K562 (cell line): ENCODE results near the gene HAAO. TPM values are rescaled to one million over a fixed set of nuclear protein-coding genes. Genes with fewer than 3 reads are reported as not detected.

ENCODE experiments used
- ATAC-seq: fragments of 200-7000 bp; cut with Tn5 transposase; 3 replicates; pipeline ENCODE4 v1.9.1; 2020; ENCODE audit warnings: moderate library complexity
- BruUV-seq: library from RNA; stranded (reverse); fragments of 400-500 nt; replicated peaks from 2 replicates; lab custom pipeline; 2021; lab: Mats Ljungman, UMichigan
- CTCF ChIA-PET: fragments of 300-600 bp; formaldehyde crosslinking; extraction: SDS; loops from one replicate; lab custom pipeline; 2021; ENCODE audit warnings: low intra/inter-chr PET ratio; lab: Yijun Ruan, JAX
- POLR2A ChIA-PET: fragments of 300-600, 350-650 bp; sonication (Branson Sonifier 250); formaldehyde crosslinking; extraction: SDS; loops from one replicate; lab custom pipeline; 2021; ENCODE audit warnings: antibody characterized with exemption, inconsistent platforms; lab: Yijun Ruan, JAX
- DNase-seq, 4 experiments: peaks; one replicate each; pipeline versions ENCODE4 v3.0.0 to v3.0.0-alpha.2; 2011 to 2018; ENCODE audit warnings: low spot score in 3 of 4, mixed read lengths in 3 of 4; ENCODE audit errors: extremely low read depth in 1 of 4
- FAIRE-seq: peaks from 2 replicates; lab custom pipeline; 2011; peaks lifted over from hg19 to GRCh38; lab: Jason Lieb, UNC
- H2AFZ ChIP-seq: 2 replicates; pipeline ENCODE4 v1.6.0; 2011; ENCODE audit warnings: low read depth, low read length, control low read depth, inconsistent platforms
- H3K27ac ChIP-seq: fragments of 200-600 bp; 3 replicates; pipeline ENCODE4 v1.8.0; 2011; ENCODE audit warnings: low read depth, mild to moderate bottlenecking, control low read depth, inconsistent platforms, low read length, moderate library complexity, mixed read lengths; ENCODE audit errors: extremely low read depth
- H3K27me3 ChIP-seq, 2 experiments: fragments of 300-600 bp in 1 of 2; 2 replicates in 1 of 2; 3 replicates in 1 of 2; pipeline versions ENCODE4 v1.6.0 to v1.8.0; 2011; ENCODE audit warnings: inconsistent platforms in 2 of 2, low read length in 2 of 2, mild to moderate bottlenecking in 1 of 2, mixed read lengths in 1 of 2, moderate library complexity in 1 of 2; ENCODE audit not compliant: control insufficient read depth in 2 of 2, insufficient read depth in 2 of 2
- H3K36me3 ChIP-seq: fragments of 300-600 bp; 3 replicates; pipeline ENCODE4 v1.8.0; 2011; ENCODE audit warnings: mild to moderate bottlenecking, low read length, inconsistent platforms; ENCODE audit not compliant: control insufficient read depth, insufficient read depth
- H3K4me1 ChIP-seq, 2 experiments: fragments of 200-600 bp in 1 of 2; replicated peaks in 1 of 2; 2 replicates in 1 of 2; 3 replicates in 1 of 2; pipeline versions ENCODE4 v1.5.1 to v1.8.0; 2011; ENCODE audit warnings: inconsistent platforms in 2 of 2, low read length in 2 of 2, mild to moderate bottlenecking in 1 of 2, mixed read lengths in 1 of 2, moderate library complexity in 1 of 2; ENCODE audit not compliant: control insufficient read depth in 2 of 2, insufficient read depth in 2 of 2
- H3K4me2 ChIP-seq: 2 replicates; pipeline ENCODE4 v1.6.1; 2011; ENCODE audit warnings: low read length, control low read depth, inconsistent platforms, mixed read lengths; ENCODE audit not compliant: insufficient read depth
- H3K4me3 ChIP-seq: fragments of 200-600 bp; sonication (generic), shearing (Covaris generic); 2 replicates; pipeline ENCODE4 v1.5.1; 2016; ENCODE audit warnings: control low read depth, inconsistent platforms
- H3K79me2 ChIP-seq: fragments of 200-600 bp; 3 replicates; pipeline ENCODE4 v1.8.0; 2011; ENCODE audit warnings: low read length, inconsistent platforms; ENCODE audit not compliant: control insufficient read depth, insufficient read depth
- H3K9ac ChIP-seq, 2 experiments: 2 replicates each; pipeline versions ENCODE4 v1.6.0 to v1.6.1; 2011; ENCODE audit warnings: low read depth in 2 of 2, low read length in 2 of 2, control low read depth in 1 of 2, inconsistent platforms in 1 of 2, mild to moderate bottlenecking in 1 of 2, mixed read lengths in 1 of 2; ENCODE audit not compliant: insufficient read depth in 1 of 2
- H3K9me1 ChIP-seq: one replicate; pipeline ENCODE4 v1.6.0; 2011; ENCODE audit warnings: inconsistent platforms, mild to moderate bottlenecking, low read length, moderate library complexity; ENCODE audit not compliant: control insufficient read depth, insufficient read depth
- H3K9me3 ChIP-seq: replicated peaks from 2 replicates; pipeline ENCODE4 v1.5.1; 2011; ENCODE audit warnings: low read depth, low read length, inconsistent platforms; ENCODE audit not compliant: control insufficient read depth, insufficient read depth
- H4K20me1 ChIP-seq: replicated peaks from 2 replicates; pipeline ENCODE4 v1.6.1; 2011; ENCODE audit warnings: low read length, inconsistent platforms, mixed read lengths; ENCODE audit not compliant: control insufficient read depth, insufficient read depth
- ARHGAP35 ChIP-seq: fragments of 450-650 bp; IDR thresholded peaks from 2 replicates; pipeline ENCODE4 v1.6.1; 2018; ENCODE audit not compliant: partially characterized antibody
- BRD4 ChIP-seq: fragments of 200-600 bp; sonication (generic); IDR thresholded peaks from 2 replicates; pipeline ENCODE4 v1.6.1; 2017; ENCODE audit warnings: inconsistent platforms
- CHD2 ChIP-seq: IDR thresholded peaks from 2 replicates; pipeline ENCODE4 v1.6.1; 2011; ENCODE audit warnings: low read depth, low read length
- MCM7 ChIP-seq, 2 experiments: fragments of 450-650 bp; IDR thresholded peaks; 2 replicates each; pipeline ENCODE4 v1.6.1; 2016 to 2018
- NR4A1 ChIP-seq, 2 experiments: fragments of 250-450 bp in 1 of 2; fragments of 450-650 bp in 1 of 2; sonication (Bioruptor Pico) in 1 of 2; IDR thresholded peaks; 2 replicates each; pipeline versions ENCODE4 v1.4.0 to v1.6.1; 2016 to 2020; ENCODE audit warnings: mild to moderate bottlenecking in 2 of 2, missing compliant biosample characterization in 1 of 2, missing genetic modification characterization in 1 of 2, moderate library complexity in 1 of 2
- RAD51 ChIP-seq: fragments of 450-650 bp; IDR thresholded peaks from 2 replicates; pipeline ENCODE4 v1.7.1; 2016; ENCODE audit warnings: low read depth, mild to moderate bottlenecking, borderline replicate concordance
- RBM34 ChIP-seq: fragments of 200-400 bp; formaldehyde crosslinking; IDR thresholded peaks from 2 replicates; pipeline ENCODE4 v1.6.1; 2018; ENCODE audit warnings: low read length, borderline replicate concordance; ENCODE audit not compliant: insufficient read depth
- SREBF1 ChIP-seq: fragments of 150-350 bp; IDR thresholded peaks from 2 replicates; pipeline ENCODE4 v1.6.1; 2014; ENCODE audit warnings: antibody characterized with exemption, low read depth, low read length, borderline replicate concordance
- TARDBP ChIP-seq: fragments of 450-650 bp; IDR thresholded peaks from 2 replicates; pipeline ENCODE4 v1.6.1; 2016
- ZBTB7A ChIP-seq: IDR thresholded peaks from 2 replicates; pipeline ENCODE4 v1.6.1; 2011; ENCODE audit warnings: low read depth, mild to moderate bottlenecking, low read length, moderate library complexity, borderline replicate concordance; ENCODE audit not compliant: control insufficient read depth
- ZBTB8A ChIP-seq: fragments of 450-650 bp; IDR thresholded peaks from 2 replicates; pipeline ENCODE4 v1.6.1; 2018; ENCODE audit warnings: mild to moderate bottlenecking, moderate library complexity; ENCODE audit not compliant: partially characterized antibody
- ZKSCAN3 ChIP-seq: fragments of 250-450 bp; sonication (Bioruptor Pico); IDR thresholded peaks from 2 replicates; pipeline ENCODE4 v1.4.0; 2020
- WGBS: fragments of 100-300 bp; shearing (Covaris generic); methylation state at CpG from one replicate; pipeline ENCODE4 v1.1.6; 2016; ENCODE audit warnings: low coverage, mixed read lengths; ENCODE audit not compliant: insufficient coverage; ENCODE audit errors: missing lambda C conversion rate; 5-methylcytosine and 5-hydroxymethylcytosine counted together
- in situ Hi-C: fragments of 300-500 bp; cut with MboI; formaldehyde crosslinking; loops from 4 replicates; pipeline ENCODE4 v1.15.0; 2018; ENCODE audit warnings: inconsistent platforms, mixed read lengths
- intact Hi-C: fragments of 100-400 bp; cut with micrococcal nuclease; formaldehyde crosslinking; loops from 2 replicates; pipeline ENCODE4 v1.14.2; 2022
- polyA plus RNA-seq, 8 experiments: library from polyadenylated mRNA; depleted of rRNA in 4 of 8; stranded (reverse) in 5 of 8; unstranded in 3 of 8; fragments of >200 nt; fragmentation: Nextera tagmentation in 2 of 8; fragmentation: Illumina TruSeq in 1 of 8; extraction: Ambion mirVana in 2 of 8; extraction: Trizol in 1 of 8; gene quantifications; 2 replicates each; pipeline versions ENCODE4 v1.2.1 to v1.2.3, GENCODE V29; 2011 to 2014; ENCODE audit warnings: inconsistent platforms in 1 of 8, missing spikeins in 1 of 8
- total RNA-seq, 7 experiments: library from RNA; depleted of rRNA in 6 of 7; stranded (reverse); fragments of >200 nt in 6 of 7; fragmentation: Illumina TruSeq in 2 of 7; extraction: Trizol in 2 of 7; gene quantifications; 2 replicates each; pipeline versions ENCODE4 v1.2.1 to v1.2.3, GENCODE V29; 2011 to 2021; ENCODE audit warnings: low replicate concordance in 1 of 7
- TF ChIP-seq, protein P1 (sequence below): sonication (generic); formaldehyde crosslinking; IDR thresholded peaks from 2 replicates; pipeline ENCODE4 v1.8.1; 2023; ENCODE audit warnings: missing genetic modification reagents, mild to moderate bottlenecking, borderline replicate concordance
- TF ChIP-seq, protein P2 (sequence below), 3 experiments: fragments of 200-800 bp in 1 of 3; fragments of 250-450 bp in 1 of 3; fragments of 450-650 bp in 1 of 3; sonication (Bioruptor Pico) in 1 of 3; sonication (Bioruptor generic) in 1 of 3; formaldehyde crosslinking in 1 of 3; IDR thresholded peaks; 2 replicates each; pipeline versions ENCODE4 v1.6.1 to v1.8.0; 2016 to 2022; ENCODE audit warnings: mild to moderate bottlenecking in 2 of 3, missing genetic modification characterization in 2 of 3, missing compliant biosample characterization in 1 of 3, moderate library complexity in 1 of 3

Gene HAAO
- total and polyA plus RNA-seq, 9 of the 15 experiments (the other 6 are each of a cell fraction or from before 2014, with no cell fraction given), result not detected

DNA sequence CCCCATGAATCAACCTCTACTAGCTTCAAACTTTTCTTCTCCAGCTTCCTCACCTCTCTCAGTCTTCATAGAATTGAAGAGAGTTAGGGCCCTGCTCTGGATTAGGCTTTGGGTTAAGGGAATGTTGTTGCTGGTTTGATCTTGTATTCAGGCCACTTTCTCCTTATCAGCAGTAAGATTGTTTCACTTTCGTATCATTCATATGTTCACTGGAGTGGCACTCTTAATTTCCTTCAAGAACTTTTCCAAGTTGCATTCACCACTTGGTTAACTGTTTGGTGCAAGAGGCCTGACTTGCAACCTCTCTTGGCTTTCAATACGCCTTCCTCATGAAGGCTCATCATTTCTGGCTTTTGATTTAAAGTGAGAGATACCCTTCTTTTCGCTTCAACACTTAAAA lies 51.2 kb downstream of the HAAO start:
- WGBS, result 2% methylated on average over 3 of the region's 3 CpGs
- Histone ChIP-seq H3K9ac (no peak overlapping the region), H3K27ac (no peak overlapping the region), H3K79me2 (no peaks in the 10 kb centered on the region), H3K4me2 (no peak overlapping the region), H3K4me1 (no peaks in the 10 kb centered on the region), H3K4me3 (no peak overlapping the region), H3K36me3 (no peaks in the 10 kb centered on the region), H3K9me3 (no peaks in the 10 kb centered on the region), H3K9me1 (no peaks in the 10 kb centered on the region), H3K27me3 (peaks cover 0 to 6% of the 10 kb centered on the region in 2 experiments; a peak in 1 of 5 replicates), H2AFZ (no peak overlapping the region), H4K20me1 (no peaks in the 10 kb centered on the region)
- no peak for ATAC-seq
- ChIA-PET POLR2A (interaction anchor here (1.5 kb wide), 1 partner anchor 14 kb away, joined by 3 read pairs; no protein-coding TSS in a partner anchor), CTCF (no interaction called here)
- BruUV-seq, result no TSS peak
- intact Hi-C loops, result no loop called here
- FAIRE-seq, result no peak
- in situ Hi-C loops, result no loop called here
- no peak for TF ChIP-seq ZKSCAN3
- TF ChIP-seq, protein P1, sequence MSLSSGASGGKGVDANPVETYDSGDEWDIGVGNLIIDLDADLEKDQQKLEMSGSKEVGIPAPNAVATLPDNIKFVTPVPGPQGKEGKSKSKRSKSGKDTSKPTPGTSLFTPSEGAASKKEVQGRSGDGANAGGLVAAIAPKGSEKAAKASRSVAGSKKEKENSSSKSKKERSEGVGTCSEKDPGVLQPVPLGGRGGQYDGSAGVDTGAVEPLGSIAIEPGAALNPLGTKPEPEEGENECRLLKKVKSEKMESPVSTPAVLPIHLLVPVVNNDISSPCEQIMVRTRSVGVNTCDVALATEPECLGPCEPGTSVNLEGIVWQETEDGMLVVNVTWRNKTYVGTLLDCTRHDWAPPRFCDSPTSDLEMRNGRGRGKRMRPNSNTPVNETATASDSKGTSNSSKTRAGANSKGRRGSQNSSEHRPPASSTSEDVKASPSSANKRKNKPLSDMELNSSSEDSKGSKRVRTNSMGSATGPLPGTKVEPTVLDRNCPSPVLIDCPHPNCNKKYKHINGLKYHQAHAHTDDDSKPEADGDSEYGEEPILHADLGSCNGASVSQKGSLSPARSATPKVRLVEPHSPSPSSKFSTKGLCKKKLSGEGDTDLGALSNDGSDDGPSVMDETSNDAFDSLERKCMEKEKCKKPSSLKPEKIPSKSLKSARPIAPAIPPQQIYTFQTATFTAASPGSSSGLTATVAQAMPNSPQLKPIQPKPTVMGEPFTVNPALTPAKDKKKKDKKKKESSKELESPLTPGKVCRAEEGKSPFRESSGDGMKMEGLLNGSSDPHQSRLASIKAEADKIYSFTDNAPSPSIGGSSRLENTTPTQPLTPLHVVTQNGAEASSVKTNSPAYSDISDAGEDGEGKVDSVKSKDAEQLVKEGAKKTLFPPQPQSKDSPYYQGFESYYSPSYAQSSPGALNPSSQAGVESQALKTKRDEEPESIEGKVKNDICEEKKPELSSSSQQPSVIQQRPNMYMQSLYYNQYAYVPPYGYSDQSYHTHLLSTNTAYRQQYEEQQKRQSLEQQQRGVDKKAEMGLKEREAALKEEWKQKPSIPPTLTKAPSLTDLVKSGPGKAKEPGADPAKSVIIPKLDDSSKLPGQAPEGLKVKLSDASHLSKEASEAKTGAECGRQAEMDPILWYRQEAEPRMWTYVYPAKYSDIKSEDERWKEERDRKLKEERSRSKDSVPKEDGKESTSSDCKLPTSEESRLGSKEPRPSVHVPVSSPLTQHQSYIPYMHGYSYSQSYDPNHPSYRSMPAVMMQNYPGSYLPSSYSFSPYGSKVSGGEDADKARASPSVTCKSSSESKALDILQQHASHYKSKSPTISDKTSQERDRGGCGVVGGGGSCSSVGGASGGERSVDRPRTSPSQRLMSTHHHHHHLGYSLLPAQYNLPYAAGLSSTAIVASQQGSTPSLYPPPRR, result no peak
- no peak for TF ChIP-seq ARHGAP35
- TF ChIP-seq BRD4, result no peak
- no peak for TF ChIP-seq MCM7 (IDR thresholded peaks at IDR 0.05)
- no peak for TF ChIP-seq RAD51
- TF ChIP-seq TARDBP, result no peak
- TF ChIP-seq CHD2, result no peak
- TF ChIP-seq SREBF1, result no peak
- TF ChIP-seq, protein P2, sequence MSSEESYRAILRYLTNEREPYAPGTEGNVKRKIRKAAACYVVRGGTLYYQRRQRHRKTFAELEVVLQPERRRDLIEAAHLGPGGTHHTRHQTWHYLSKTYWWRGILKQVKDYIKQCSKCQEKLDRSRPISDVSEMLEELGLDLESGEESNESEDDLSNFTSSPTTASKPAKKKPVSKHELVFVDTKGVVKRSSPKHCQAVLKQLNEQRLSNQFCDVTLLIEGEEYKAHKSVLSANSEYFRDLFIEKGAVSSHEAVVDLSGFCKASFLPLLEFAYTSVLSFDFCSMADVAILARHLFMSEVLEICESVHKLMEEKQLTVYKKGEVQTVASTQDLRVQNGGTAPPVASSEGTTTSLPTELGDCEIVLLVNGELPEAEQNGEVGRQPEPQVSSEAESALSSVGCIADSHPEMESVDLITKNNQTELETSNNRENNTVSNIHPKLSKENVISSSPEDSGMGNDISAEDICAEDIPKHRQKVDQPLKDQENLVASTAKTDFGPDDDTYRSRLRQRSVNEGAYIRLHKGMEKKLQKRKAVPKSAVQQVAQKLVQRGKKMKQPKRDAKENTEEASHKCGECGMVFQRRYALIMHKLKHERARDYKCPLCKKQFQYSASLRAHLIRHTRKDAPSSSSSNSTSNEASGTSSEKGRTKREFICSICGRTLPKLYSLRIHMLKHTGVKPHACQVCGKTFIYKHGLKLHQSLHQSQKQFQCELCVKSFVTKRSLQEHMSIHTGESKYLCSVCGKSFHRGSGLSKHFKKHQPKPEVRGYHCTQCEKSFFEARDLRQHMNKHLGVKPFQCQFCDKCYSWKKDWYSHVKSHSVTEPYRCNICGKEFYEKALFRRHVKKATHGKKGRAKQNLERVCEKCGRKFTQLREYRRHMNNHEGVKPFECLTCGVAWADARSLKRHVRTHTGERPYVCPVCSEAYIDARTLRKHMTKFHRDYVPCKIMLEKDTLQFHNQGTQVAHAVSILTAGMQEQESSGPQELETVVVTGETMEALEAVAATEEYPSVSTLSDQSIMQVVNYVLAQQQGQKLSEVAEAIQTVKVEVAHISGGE (CRISPR knock-in tag; IDR thresholded peaks at IDR 0.05), result no peak
- TF ChIP-seq ZBTB8A, result no peak
- no peak for TF ChIP-seq RBM34
- TF ChIP-seq NR4A1 (CRISPR knock-in tag; IDR thresholded peaks at IDR 0.05), result no peak
- TF ChIP-seq NR4A1 (tag; IDR thresholded peaks at IDR 0.05), result no peak
- TF ChIP-seq ZBTB7A, result no peak
- DNase-seq, result no peak
